Pons (tissue), 1 donor: ENCODE results near the gene VPS33B.
"Not testable (repeated sequence)": the region's sequence is repeated elsewhere in the genome, so short reads cannot be mapped to it uniquely, and the experiment has no call there.

Experiments used
- DNase-seq: peaks from one replicate; pipeline ENCODE4 v3.0.0-alpha.2; 2016; ENCODE audit warnings: low spot score

VPS33B gene

DNA sequence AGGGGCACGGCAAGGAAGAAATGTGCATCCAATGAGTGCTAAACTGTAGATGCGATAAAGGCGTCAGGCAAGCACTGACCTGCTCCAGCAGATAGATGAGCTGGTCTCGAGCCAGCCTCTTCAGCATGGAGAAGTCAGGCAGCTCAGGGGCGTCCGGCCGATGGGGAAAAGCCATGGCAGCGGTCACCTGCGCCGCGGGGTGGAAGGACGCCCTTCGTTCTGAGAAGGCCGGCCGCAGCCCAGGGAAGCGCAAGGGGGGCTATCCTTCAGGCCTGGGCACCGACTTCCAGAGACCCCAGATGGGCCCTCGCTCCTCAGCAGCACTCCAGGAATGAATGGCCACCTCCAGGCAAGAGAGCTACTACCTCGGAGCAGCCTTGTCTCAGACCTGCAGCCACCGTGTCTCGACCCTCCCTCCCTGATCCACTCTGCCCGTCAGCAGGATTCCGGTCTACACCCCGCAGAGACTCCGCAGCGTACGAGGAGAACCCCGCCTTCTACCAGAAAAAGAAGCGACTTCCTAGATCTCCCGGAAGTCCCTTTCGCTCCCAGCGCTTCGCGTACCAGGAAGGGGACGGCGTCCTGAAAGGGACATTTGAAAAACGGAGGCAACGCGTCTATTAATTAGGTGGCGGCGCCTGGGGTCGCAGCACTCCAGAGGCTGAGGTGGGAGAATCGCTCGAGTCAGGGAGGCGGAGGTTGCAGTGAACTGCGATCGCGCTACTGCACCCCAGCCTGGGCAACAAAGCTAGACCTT is at the start of gene VPS33B:
Gene VPS33B (minus strand): TSS at position 520 of the 757 bp plus-strand sequence. CDS start 345 bp downstream, at position 175.
- DNase-seq: peak; percentile 89

DNA sequence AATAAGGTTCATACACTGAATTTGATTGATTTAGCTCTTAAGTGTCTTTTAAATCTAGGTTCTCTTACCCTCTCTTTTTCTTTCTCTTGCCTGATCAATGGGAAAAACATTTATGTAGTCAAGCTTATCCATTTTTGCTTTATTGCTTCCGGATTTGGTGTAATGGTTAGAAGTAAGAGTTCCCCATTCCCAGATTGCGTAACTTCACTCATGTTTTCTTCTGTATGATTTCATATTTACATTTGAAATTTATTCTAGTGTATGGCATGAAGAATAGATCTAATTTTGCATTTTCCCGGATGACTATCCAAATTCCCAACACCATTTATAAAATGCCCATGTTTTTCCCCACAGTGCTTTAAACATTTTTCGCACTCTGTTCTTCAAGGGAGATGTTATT is 49.8 kb upstream of the VPS33B start:
- DNase-seq: no peak

DNA sequence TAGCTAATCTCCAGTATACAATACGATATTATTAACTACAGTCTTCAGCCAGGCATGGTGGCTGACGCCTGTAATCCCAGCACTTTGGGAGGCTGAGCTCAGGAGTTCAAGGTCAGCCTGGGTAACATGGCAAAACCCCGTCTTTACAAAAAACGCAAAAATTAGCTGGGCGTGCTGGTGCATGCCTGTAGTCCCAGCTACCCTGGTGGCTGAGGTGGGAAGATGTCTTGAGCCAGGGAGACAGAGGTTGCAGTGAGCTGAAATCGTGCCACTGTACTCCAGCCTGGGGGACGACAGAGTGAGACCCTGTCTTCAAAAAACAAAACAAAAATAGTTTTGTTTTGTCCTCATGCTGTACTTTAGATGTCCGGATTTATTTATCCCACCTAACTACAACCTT is 48.5 kb upstream of the VPS33B start:
- DNase-seq: no peak

DNA sequence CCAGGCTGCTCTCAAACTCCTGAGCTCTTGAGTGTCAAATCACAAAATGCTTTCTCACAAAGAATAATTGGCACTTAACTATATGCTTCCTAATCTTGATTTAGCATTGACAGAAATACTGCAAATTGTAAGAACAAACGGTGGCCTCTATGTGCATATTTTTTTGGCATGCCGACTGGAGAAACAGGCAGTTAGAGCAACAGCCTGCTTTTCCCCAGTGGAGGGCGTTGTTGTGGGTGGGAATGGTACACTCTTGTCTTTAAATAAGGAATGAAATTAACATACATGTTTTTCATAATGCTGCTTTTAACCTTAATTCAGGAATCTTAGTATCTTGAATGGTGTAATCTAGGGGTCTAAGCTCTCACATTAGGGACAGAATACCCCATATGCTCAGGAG is 46.6 kb upstream of the VPS33B start:
- no peak for DNase-seq

DNA sequence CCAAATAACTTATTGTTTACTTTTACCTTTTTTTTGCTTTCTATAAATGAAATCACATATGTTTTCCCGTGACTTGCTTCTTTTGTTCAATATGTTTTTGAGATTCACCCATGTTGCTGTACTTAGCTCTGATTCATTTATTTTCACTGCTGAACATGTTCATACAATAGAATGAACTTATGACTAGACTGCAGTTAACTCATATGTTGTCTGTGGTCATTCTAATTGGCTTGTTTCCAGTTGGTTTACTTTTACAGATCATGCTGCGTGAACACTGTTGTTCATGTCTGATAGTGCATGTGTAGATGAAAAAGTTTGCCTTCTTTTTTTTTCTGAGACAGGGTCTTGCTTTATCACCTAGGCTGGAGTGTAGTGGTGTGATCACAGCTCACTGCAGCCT is 46.0 kb upstream of the VPS33B start:
- DNase-seq: no peak

DNA sequence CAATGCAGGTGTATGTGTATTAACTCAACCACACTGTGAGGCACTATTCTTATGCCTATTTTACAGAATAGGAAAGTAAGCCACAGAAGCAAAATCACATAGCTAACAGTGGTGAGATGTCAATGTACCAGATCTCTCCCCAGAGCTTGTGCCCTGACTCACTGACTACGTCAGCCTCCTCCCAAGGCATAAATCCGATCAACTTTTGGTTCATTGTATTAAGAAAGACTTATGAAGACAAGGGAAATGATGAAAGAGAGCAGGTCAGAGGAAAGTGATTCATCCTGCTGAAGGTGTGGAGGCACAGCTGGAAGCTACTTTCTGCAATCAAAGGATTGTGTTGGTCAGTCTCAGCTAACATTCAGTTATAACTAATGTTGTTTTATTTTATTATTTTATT is 44.6 kb upstream of the VPS33B start:
- no peak for DNase-seq

DNA sequence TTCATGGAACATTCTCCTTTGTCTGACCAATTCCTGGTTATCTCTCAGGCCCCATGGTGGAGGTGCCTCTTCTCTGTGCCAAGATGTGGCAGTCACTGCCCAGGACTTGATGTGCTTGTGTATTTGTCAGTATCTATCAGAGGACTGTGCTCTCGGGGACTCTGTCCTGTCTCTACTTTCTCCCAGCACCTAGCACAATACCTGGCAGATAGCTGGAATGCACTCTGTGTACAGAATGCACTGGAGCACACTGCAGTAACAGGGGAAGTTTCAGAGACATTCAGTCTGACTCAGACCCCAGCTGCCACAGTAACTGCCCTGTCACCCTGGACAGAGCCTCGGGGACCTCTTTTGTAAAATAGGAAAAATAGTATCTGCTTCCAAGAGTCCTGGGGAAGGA is 43.1 kb upstream of the VPS33B start:
- DNase-seq: no peak

DNA sequence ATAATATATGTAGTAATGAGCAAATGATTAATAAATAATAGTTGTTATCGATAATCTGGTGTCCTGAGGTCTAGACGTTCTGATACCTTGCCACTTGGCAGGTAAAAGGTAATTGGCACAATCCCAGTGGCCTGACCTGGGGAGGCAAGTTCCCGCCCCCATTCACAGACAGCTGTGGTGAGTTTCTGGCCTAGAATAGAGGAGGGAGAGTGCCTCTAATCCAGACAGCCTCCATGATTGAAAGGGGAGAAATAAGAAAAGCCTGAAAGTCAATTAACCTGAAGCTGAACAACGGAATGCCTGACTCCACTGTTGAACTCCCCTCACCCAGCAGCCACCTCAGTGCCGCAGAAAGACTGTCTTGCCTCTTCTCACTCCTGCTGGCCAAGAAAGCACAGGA is 39.6 kb upstream of the VPS33B start:
- no peak for DNase-seq

DNA sequence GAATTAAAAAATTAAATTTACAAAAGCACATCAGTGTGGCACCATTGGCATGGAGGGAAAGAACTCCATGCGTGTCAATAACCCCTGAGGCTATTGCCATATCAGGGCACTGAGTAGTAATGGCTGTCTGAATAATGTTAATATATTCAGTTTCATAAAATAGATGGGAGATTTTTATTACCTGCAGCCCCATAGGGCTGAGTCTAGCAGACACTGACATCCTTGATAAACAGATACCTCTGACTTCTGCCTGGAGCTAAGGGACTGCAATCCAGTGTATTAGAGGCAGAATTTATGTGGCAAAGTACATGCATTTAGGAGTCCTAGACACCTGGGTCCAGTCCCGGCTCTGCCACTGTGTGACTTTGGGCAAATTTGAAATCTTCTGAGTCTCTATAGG is 38.8 kb upstream of the VPS33B start:
- DNase-seq: no peak

DNA sequence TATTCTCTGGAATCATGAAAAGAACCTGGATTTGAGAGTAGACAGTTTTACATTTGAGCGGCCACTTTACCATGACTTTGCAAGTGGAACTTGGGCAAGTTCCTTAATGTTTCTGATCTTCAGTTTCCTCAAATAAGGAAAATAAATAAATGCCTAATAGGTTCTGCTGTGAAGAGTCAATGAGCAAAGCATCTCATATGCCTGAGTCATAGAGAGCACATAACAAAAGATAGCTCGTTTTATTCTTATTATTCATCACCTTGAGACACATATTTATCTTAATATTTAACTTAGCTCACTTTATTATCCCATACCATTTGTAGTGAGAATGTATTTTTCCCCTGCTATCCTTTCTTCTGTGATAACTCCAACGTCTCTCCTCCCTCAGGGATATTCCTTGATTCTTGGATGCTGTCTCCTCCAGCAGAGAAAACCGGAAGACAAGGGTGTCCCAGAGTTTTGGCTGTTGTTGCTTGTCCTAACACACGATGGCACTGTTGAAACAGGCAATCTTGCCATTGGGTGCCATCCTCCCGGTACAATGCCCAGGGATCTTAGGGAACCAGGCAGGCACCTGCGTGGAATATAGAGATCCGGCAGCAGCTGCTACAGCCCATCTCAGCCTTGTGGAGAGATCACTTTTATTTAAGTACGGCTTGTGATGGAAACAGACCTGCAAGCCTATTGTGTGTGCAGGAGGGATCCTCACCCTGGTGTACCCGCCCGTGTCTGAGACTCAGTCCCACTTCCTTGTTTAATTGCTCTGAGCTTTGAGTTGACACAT is 33.3 kb upstream of the VPS33B start:
- DNase-seq: peak; percentile 86

DNA sequence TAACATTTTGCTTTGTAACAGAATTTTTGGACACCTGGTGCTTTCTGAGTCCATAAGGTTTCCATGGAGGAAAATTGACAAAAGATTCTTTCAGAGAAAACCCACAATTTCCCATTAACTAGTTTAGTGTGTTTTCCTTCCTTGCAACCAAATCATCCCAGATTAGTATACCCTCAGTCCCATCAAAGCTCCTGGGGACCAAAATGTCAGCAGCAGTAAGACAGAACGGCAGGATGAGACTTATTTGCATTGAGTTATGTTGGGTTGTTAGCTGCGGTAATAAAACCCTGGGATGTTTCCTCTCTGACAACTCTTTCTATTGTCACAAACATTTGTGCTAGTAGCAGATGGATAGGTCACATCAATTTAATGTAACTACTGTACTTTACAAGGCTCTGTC is 32.4 kb upstream of the VPS33B start:
- no peak for DNase-seq

DNA sequence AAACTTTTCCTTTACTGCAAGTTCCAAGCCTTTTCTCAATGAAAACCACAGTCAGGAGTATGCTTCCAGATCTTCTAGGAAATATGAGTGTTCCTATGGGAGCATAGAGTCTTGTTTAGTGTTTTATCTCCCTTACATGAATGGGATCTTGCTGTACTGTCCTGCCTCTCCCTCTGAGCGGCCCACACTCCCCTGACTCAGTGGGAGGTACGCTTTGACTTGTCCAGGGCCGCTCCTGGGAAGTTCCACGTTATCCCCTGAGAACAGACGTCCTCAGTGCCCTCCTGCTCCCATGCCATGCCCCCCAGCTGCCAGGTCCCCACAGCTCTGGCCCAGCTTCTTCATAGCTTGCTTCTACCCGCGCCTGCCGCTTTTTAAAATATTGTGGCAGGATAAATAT is 28.9 kb upstream of the VPS33B start:
- DNase-seq: no peak

DNA sequence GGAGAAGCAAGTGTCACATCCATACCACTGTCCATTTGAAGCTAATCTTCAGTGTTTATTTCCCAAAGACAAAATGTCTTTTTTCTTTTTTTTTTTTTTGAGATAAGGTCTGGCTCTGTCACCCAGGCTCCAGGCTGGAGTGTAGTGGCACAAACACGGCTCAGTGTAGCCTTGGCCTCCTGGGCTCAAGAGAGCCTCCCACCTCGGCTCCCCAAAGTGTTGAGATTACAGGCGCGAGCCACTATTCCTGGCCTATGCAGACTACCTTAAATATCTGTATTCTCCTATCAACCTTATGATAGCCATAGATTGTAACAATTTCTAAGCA is 27.7 kb upstream of the VPS33B start:
- DNase-seq: no peak

DNA sequence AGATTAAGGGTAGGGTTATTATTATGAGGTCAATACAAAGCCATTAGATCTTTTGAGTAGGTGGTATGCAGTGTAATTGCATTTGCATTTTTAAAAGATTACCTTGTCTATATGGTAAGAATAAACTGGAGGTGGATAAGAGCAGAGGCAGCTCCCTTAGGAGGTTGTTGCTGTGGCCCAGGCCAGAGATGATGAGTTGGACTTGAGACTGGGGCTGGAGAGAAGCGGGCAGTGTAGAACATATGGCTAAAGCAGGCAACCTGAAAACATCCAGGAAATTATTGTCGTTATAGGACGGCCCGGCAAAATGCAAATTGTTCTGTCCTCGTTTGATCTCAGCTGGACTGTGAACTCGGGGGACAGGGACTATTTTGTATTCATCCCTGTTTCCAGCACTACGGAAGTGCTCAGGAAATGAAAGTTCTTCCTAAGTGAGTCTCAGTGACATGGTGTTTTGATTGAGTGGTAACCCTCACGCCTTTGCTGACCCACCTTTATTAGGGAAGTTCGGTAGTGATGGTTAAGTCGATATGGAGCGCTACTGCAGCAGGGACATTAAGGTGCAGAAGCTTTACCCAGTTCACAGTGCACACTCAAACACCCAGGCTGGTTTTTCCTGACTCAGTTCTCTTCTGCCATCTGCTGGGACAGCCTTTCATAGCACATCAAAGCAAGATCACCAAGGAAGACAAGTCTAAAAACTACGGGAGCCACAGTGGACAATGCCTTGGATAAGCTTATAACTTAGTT is 27.2 kb upstream of the VPS33B start:
- peak; percentile 87 for DNase-seq

DNA sequence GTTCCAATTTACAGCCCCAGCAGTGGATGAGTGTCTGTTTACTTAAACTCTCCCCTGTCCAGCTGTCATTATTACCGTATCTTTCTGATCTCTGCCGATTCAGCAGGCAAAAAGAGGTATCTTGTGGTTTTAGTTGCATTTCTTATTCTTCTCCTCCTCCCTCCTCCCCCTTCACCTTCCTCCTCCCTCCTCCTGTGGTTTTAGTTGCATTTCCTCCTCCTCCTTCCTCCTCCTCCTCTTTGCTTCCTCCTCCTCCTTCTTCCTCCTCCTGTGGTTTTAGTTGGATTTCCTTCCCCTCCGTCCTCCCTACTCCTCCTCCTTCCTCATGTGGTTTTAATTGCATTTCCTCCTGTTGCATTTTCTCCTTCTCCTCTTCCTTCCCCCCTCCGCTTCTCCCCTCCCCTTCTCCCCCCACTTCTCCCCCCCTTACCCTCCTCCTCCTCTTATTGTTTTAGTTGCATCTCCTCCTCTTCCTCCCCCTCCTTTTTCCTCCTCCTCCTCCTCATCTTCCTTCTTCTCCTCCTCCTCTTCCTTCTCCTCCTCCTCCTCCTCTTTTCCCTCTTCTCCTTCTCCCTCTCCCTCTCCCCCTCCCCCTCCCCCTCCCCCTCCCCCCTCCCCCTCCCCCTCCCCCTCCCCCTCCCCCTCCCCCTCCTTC is 25.3 kb upstream of the VPS33B start:
- DNase-seq: no peak

DNA sequence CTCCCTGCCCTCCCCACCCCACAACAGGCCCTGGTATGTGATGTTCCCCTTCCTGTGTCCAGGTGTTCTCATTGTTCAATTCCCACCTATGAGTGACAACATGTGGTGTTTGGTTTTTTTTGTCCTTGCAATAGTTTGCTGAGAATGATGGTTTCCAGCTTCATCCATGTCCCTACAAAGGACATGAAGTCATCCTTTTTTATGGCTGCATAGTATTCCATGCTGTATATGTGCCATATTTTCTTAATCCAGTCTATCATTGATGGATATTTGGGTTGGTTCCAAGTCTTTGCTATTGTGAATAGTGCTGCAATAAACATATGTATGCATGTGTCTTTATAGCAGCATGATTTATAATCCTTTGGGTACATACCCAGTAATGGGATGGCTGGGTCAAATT is 23.7 kb upstream of the VPS33B start:
- DNase-seq: not testable (repeated sequence)

DNA sequence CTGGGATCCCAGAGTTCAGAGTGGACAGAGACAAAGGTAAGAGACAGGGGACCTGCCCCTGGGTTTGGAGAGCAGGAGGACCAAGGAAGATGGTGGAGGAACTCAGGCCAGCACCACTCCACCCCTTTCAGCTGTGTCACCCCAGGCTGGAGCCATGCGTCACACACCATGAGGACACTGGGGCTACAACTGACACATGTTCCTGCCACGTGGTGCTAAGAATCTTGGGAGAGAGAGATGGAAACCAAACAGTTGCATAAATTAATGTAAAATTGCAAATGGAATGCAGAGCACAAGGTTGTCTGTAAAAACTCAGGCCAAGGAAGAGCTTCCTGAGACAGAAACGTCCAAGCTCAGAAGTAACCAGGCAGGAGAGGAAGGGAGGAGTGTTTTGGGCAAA is 22.7 kb upstream of the VPS33B start:
- DNase-seq: no peak

DNA sequence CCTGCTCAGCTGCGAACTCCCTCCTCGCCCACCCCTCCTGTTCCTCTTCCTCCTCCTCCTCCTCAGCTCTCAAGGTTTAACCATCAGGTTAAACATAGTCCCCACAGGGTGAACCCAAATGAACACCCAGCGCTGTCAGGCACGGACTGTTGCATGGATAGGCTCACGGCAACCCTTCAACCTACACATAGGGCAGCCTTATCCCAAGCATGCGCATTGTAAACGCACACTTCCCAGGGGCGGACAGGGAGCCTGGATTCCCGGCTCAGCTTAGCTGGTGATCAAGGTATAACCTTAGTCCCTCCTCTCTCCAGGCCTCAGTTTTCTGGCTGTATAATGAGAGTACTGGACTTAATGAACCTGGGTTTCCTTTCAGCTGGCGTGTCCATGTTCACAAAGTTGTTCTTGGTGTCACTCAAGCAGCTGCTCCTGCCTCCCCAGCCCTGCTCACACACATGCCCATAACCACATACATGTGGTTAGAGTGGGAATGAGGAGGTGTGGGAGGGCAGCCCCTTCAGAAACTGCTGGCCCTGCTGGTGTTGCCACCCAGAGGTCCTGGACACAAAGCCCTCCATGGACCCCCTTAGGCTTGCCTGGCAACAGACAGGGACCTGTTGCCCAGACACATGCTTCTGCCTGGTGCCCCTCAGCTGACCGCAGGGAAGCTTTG is 20.9 kb upstream of the VPS33B start:
- no peak for DNase-seq

DNA sequence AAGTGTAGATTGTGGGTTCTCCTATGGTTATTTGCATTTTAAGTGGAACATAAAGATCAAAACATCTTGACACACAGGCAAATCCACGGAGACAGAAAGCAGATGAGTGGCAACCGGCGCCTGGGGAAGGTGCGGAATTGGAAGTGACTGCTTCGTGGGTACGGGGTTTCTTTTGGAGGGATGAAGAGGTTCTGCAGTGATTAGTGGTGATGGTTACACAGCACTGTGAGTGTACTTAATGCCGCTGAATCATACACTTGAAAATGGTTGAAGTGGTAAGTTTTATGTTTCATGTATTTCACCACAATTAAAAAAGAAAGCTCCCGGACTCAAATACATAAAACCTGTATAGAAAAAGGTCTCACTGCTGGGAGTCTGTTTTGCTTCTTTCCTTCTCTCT is 18.5 kb upstream of the VPS33B start:
- DNase-seq: no peak

DNA sequence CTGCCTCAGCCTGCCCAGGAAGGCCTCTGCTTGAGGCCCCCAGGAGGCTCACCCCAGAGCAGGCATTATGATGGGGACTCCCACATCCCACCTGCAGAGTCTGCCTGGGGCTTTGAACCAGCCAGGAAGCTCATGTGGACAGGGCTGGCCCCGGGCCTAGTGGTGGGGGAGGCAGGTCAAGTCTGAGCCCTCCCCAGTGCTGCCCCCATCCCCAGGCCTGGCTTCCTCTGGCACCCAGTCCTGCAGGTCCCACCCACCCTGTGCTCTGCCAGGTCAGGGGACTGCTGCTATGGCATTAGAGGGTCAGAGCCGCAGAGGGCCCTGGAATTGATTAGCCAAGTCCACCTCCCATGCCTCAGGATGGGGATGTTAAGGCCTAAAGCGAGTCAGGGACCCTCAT is 17.6 kb upstream of the VPS33B start:
- no peak for DNase-seq

DNA sequence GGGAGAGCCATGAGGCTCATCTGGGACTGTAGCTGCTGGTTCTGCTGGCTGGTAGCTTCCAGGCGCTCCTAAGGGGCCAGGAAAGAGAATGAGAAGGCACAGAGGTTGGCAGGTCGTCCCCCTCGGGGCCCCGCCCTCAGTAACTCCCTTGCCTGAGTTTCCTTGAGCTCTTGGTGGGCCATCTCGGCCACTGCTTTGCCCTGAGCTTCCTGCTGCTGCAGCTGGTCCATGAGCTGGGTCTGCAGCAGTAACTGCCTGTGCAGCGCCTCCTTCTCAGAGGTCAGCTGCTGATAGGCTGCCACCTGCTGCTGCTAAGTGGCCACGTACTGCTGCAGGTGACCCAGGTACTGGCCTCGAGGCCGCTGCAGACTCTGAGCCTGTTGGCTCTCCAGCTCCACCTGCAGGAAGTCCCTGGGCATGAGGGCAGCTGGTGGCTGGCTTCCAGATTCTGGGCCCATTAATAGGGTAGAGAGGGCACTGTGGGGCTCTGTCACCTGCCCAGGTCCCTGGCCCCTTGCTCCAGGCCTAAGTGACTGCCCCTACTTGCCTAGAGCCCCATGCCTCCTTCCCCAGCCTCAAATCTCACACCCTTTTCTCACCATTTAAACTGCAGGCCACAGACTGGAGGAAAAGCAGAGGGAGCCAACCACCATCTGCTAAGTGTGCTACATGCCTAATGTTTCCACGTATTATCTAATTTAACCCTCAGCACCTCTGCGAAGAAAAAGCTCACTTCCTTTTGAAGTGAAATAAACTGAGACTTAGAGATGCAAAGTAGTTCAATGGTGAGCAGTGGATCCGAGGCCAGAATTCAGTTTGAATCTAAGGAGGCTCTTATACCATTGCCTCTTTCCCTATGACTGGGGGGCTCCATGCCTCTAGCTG is 10.8 kb upstream of the VPS33B start:
- no peak for DNase-seq
